HepG2 (cell line): ENCODE results near the gene VEGFC. TPM values are rescaled to one million over a fixed set of nuclear protein-coding genes. Genes with fewer than 3 reads are reported as not detected.

Experiments
- ATAC-seq: fragments of 200-7000 bp; cut with Tn5 transposase; 3 replicates; pipeline ENCODE4 v1.9.1; 2020; ENCODE audit warnings: mild to moderate bottlenecking, moderate library complexity
- BruUV-seq: library from RNA; stranded (reverse); fragments of 400-500 nt; replicated peaks from 2 replicates; lab custom pipeline; 2021; lab: Mats Ljungman, UMichigan
- CTCF ChIA-PET: fragments of 300-600 bp; formaldehyde crosslinking; extraction: SDS; loops from one replicate; lab custom pipeline; 2021; ENCODE audit warnings: low total read pairs, inconsistent platforms, low intra/inter-chr PET ratio; lab: Yijun Ruan, JAX
- POLR2A ChIA-PET: fragments of 350-600 bp; sonication (Branson Sonifier 250); formaldehyde crosslinking; loops from one replicate; lab custom pipeline; 2020; ENCODE audit warnings: antibody characterized with exemption, inconsistent platforms; lab: Yijun Ruan, JAX
- DNase-seq: peaks from one replicate; pipeline ENCODE4 v3.0.0-alpha.2; 2015; ENCODE audit warnings: low spot score
- FAIRE-seq: peaks from 3 replicates; lab custom pipeline; 2011; peaks lifted over from hg19 to GRCh38; lab: Jason Lieb, UNC
- H2AFZ ChIP-seq: one replicate; pipeline ENCODE4 v1.6.1; 2011; ENCODE audit warnings: low read length, inconsistent platforms
- H3K27ac ChIP-seq: fragments of 300-600 bp; 3 replicates; pipeline ENCODE4 v1.8.0; 2011; ENCODE audit warnings: mixed run types, mild to moderate bottlenecking, mixed read lengths, low read length, inconsistent platforms; ENCODE audit not compliant: insufficient read depth; ENCODE audit errors: extremely low read length
- H3K27me3 ChIP-seq, 2 experiments: fragments of 200-600 bp in 1 of 2; 2 replicates in 1 of 2; 3 replicates in 1 of 2; pipeline versions ENCODE4 v1.6.0 to v1.8.0; 2011; ENCODE audit warnings: low read length in 2 of 2, mild to moderate bottlenecking in 2 of 2, moderate library complexity in 2 of 2, inconsistent platforms in 1 of 2; ENCODE audit not compliant: insufficient read depth in 2 of 2, control insufficient read depth in 1 of 2
- H3K36me3 ChIP-seq, 2 experiments: fragments of 200-600 bp in 1 of 2; replicated peaks in 1 of 2; 2 replicates in 1 of 2; 3 replicates in 1 of 2; pipeline versions ENCODE4 v1.5.1 to v1.8.0; 2011; ENCODE audit warnings: low read length in 2 of 2, inconsistent platforms in 1 of 2; ENCODE audit not compliant: insufficient read depth in 2 of 2, control insufficient read depth in 1 of 2
- H3K4me1 ChIP-seq: 2 replicates; pipeline ENCODE4 v1.5.1; 2012; ENCODE audit warnings: low read length, inconsistent platforms; ENCODE audit not compliant: insufficient read depth
- H3K4me2 ChIP-seq: 2 replicates; pipeline ENCODE4 v1.6.0; 2011; ENCODE audit warnings: low read depth, low read length, inconsistent platforms
- H3K4me3 ChIP-seq, 3 experiments: fragments of 200-600 bp in 1 of 3; sonication (generic), shearing (Covaris generic) in 1 of 3; replicated peaks in 1 of 3; 2 replicates each; pipeline ENCODE4 v1.5.1; 2011 to 2016; ENCODE audit warnings: low read length in 3 of 3, inconsistent platforms in 2 of 3, low read depth in 2 of 3, mild to moderate bottlenecking in 2 of 3, control low read depth in 1 of 3, mixed read lengths in 1 of 3; ENCODE audit not compliant: insufficient read depth in 1 of 3
- H3K79me2 ChIP-seq: one replicate; pipeline ENCODE4 v1.6.1; 2011; ENCODE audit warnings: low read length, inconsistent platforms; ENCODE audit not compliant: insufficient read depth
- H3K9ac ChIP-seq: 2 replicates; pipeline ENCODE4 v1.6.0; 2011; ENCODE audit warnings: mild to moderate bottlenecking, low read depth, low read length, inconsistent platforms; ENCODE audit not compliant: insufficient read depth
- H3K9me3 ChIP-seq: 2 replicates; pipeline ENCODE4 v1.5.1; 2012; ENCODE audit warnings: mild to moderate bottlenecking, low read length
- H4K20me1 ChIP-seq: 2 replicates; pipeline ENCODE4 v1.6.0; 2011; ENCODE audit warnings: inconsistent platforms, mild to moderate bottlenecking, low read length, moderate library complexity; ENCODE audit not compliant: insufficient read depth
- ATRX ChIP-seq: sonication (generic); formaldehyde crosslinking; IDR thresholded peaks from 2 replicates; pipeline ENCODE4 v1.4.0; 2020; ENCODE audit warnings: missing genetic modification reagents, borderline replicate concordance
- EEA1 ChIP-seq: sonication (generic); formaldehyde crosslinking; IDR thresholded peaks from 2 replicates; pipeline ENCODE4 v1.5.1; 2020; ENCODE audit warnings: mild to moderate bottlenecking, missing genetic modification reagents, borderline replicate concordance
- FOXK1 ChIP-seq: sonication (generic); formaldehyde crosslinking; IDR thresholded peaks from 2 replicates; pipeline ENCODE4 v1.4.0; 2020; ENCODE audit warnings: low read depth, missing genetic modification reagents, borderline replicate concordance
- KAT7 ChIP-seq: IDR thresholded peaks from 2 replicates; pipeline ENCODE4 v1.6.1; 2018; ENCODE audit warnings: borderline replicate concordance, missing compliant biosample characterization
- MIER3 ChIP-seq: IDR thresholded peaks from 2 replicates; pipeline ENCODE4 v1.6.1; 2016; ENCODE audit warnings: missing compliant biosample characterization, borderline replicate concordance
- MYC ChIP-seq: sonication (generic); formaldehyde crosslinking; IDR thresholded peaks from 2 replicates; pipeline ENCODE4 v1.9.0; 2021; ENCODE audit warnings: missing genetic modification reagents, borderline replicate concordance
- REL ChIP-seq: sonication (generic); formaldehyde crosslinking; conservative IDR thresholded peaks from 2 replicates; pipeline ENCODE4 v1.8.0; 2022; ENCODE audit warnings: mild to moderate bottlenecking, missing genetic modification reagents, moderate library complexity
- RORA ChIP-seq: sonication (generic); formaldehyde crosslinking; IDR thresholded peaks from 2 replicates; pipeline ENCODE4 v1.5.0; 2020; ENCODE audit warnings: mild to moderate bottlenecking, missing genetic modification reagents, moderate library complexity
- ZFP37 ChIP-seq: sonication (generic); formaldehyde crosslinking; IDR thresholded peaks from 2 replicates; pipeline ENCODE4 v1.4.0; 2020; ENCODE audit warnings: missing genetic modification reagents, borderline replicate concordance
- ZKSCAN1 ChIP-seq: fragments of 150-350 bp; IDR thresholded peaks from 2 replicates; pipeline ENCODE4 v1.6.1; 2014; ENCODE audit warnings: low read length
- ZNF20 ChIP-seq: sonication (generic); formaldehyde crosslinking; IDR thresholded peaks from 2 replicates; pipeline ENCODE4 v1.4.0; 2020; ENCODE audit warnings: mild to moderate bottlenecking, moderate library complexity, missing genetic modification reagents
- ZNF263 ChIP-seq: sonication (generic); formaldehyde crosslinking; IDR thresholded peaks from 2 replicates; pipeline ENCODE4 v1.4.0; 2020; ENCODE audit warnings: missing genetic modification reagents
- ZNF431 ChIP-seq: sonication (generic); formaldehyde crosslinking; IDR thresholded peaks from 2 replicates; pipeline ENCODE4 v1.9.0; 2022; ENCODE audit warnings: missing genetic modification reagents, low read depth, mild to moderate bottlenecking, borderline replicate concordance
- ZNF775 ChIP-seq: sonication (generic); formaldehyde crosslinking; IDR thresholded peaks from 2 replicates; pipeline ENCODE4 v1.4.0; 2020; ENCODE audit warnings: missing genetic modification reagents, mild to moderate bottlenecking, moderate library complexity, borderline replicate concordance
- WGBS: methylation state at CpG from one replicate; pipeline ENCODE4 v1.1.6; 2017; ENCODE audit warnings: low lambda C conversion rate; 5-methylcytosine and 5-hydroxymethylcytosine counted together
- in situ Hi-C: cut with HindIII; loops from 2 replicates; pipeline ENCODE4 v1.10.0; 2017; ENCODE audit warnings: low pct_unique_long_range_greater_than_20kb; ENCODE audit not compliant: extremely low pct_ligation_motif_present
- intact Hi-C: fragments of 100-400 bp; cut with micrococcal nuclease; formaldehyde crosslinking; loops from one replicate; pipeline ENCODE4 v1.10.0; 2022; ENCODE audit not compliant: unreplicated experiment
- polyA plus RNA-seq, 8 experiments: library from polyadenylated mRNA; depleted of rRNA in 3 of 8; stranded (reverse) in 7 of 8; unstranded in 1 of 8; fragments of >200 nt; fragmentation: Illumina TruSeq in 4 of 8; extraction: Trizol in 4 of 8; gene quantifications; 2 replicates each; pipeline versions ENCODE4 v1.2.1 to v1.2.3, GENCODE V29; 2011 to 2016; ENCODE audit warnings: low read depth in 4 of 8, missing spikeins in 1 of 8, mixed read lengths in 1 of 8; ENCODE audit not compliant: insufficient read depth in 1 of 8
- total RNA-seq, 5 experiments: library from RNA; depleted of rRNA; stranded (reverse); fragments of >200 nt; fragmentation: Illumina TruSeq; extraction: Trizol; gene quantifications; 2 replicates each; pipeline ENCODE4 v1.2.3, GENCODE V29; 2016; ENCODE audit warnings: low read depth in 1 of 5
- TF ChIP-seq, protein P1 (sequence below): sonication (generic); formaldehyde crosslinking; IDR thresholded peaks from 2 replicates; pipeline ENCODE4 v1.5.0; 2020; ENCODE audit warnings: mild to moderate bottlenecking, missing genetic modification reagents, borderline replicate concordance
- TF ChIP-seq, protein P2 (sequence below): sonication (generic); formaldehyde crosslinking; IDR thresholded peaks from 2 replicates; pipeline ENCODE4 v1.8.0; 2022; ENCODE audit warnings: missing genetic modification reagents, mild to moderate bottlenecking, inconsistent platforms, borderline replicate concordance
- TF ChIP-seq, protein P3 (sequence below): sonication (generic); formaldehyde crosslinking; IDR thresholded peaks from 2 replicates; pipeline ENCODE4 v1.5.1; 2020; ENCODE audit warnings: missing genetic modification reagents, mild to moderate bottlenecking, borderline replicate concordance

Gene VEGFC
- total and polyA plus RNA-seq, 2 of the 13 experiments (the other 11 are each of a cell fraction or from before 2014, with no cell fraction given), result not detected

DNA sequence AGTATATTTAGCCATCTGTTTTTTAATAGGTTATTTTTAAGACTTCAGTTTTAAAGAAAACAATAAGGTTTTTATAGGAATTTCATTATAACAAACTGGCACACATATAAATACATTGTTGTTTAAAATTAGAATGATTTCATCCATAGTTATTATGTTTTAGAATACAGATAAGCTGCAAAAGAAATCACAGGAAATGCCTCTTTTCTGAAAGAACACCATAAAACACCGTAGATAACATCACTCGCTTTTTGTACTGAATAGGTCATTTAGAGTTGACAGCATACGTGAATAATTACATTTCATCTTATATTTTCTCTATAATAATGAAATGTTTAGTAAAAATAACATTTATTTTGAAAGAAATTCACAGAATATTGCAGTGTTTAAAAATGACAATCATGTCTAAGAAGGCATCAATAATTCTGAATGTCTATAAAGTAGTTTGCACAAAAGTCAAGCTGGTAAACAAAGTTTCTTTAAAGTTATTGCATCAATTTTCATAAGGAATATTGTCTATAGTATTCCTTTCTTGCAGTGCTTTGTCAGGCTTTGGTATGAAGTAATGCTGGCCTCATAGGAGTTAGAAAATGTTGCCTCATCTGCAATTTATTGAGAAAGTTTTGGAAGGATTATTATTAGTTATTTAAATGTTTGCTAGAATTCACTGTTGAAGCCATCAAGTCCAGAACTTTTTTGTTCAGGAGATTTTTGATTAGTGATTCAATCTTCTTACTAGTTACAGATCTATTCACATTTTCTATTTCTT, 17.9 kb upstream of the VEGFC start:
- H3K4me3 ChIP-seq, result no peak overlapping the region
- FAIRE-seq, result no peak
- H3K4me2 ChIP-seq, result no peak overlapping the region
- no peak overlapping the region for H3K9ac ChIP-seq
- H3K27ac ChIP-seq, result no peak overlapping the region
- in situ Hi-C loops, result no loop called here
- no peaks in the 10 kb centered on the region for H3K27me3 ChIP-seq
- intact Hi-C loops, result no loop called here
- no TSS peak for BruUV-seq
- 7% methylated on average over 3 of the region's 3 CpGs for WGBS
- H2AFZ ChIP-seq, result no peak overlapping the region
- no peaks in the 10 kb centered on the region for H3K4me1 ChIP-seq
- ATAC-seq, result no peak
- POLR2A ChIA-PET, result no interaction called here
- CTCF ChIA-PET, result no interaction called here
- H3K9me3 ChIP-seq, result no peaks in the 10 kb centered on the region
- no peak for DNase-seq
- no peaks in the 10 kb centered on the region for H4K20me1 ChIP-seq
- no peaks in the 10 kb centered on the region for H3K36me3 ChIP-seq
- H3K79me2 ChIP-seq, result no peaks in the 10 kb centered on the region
- no peak for TF ChIP-seq EEA1
- TF ChIP-seq ZNF263 (CRISPR knock-in tag), result no peak
- TF ChIP-seq FOXK1 (CRISPR knock-in tag), result no peak
- TF ChIP-seq, protein P1, sequence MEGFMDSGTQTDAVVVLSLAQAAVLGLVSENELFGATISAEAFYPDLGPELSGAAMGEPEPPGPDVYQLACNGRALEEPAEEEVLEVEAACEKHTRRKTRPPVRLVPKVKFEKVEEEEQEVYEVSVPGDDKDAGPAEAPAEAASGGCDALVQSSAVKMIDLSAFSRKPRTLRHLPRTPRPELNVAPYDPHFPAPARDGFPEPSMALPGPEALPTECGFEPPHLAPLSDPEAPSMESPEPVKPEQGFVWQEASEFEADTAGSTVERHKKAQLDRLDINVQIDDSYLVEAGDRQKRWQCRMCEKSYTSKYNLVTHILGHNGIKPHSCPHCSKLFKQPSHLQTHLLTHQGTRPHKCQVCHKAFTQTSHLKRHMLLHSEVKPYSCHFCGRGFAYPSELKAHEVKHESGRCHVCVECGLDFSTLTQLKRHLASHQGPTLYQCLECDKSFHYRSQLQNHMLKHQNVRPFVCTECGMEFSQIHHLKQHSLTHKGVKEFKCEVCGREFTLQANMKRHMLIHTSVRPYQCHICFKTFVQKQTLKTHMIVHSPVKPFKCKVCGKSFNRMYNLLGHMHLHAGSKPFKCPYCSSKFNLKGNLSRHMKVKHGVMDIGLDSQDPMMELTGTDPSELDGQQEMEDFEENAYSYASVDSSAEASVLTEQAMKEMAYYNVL, result no peak
- no peak for TF ChIP-seq MIER3 (CRISPR knock-in tag)
- TF ChIP-seq, protein P2, sequence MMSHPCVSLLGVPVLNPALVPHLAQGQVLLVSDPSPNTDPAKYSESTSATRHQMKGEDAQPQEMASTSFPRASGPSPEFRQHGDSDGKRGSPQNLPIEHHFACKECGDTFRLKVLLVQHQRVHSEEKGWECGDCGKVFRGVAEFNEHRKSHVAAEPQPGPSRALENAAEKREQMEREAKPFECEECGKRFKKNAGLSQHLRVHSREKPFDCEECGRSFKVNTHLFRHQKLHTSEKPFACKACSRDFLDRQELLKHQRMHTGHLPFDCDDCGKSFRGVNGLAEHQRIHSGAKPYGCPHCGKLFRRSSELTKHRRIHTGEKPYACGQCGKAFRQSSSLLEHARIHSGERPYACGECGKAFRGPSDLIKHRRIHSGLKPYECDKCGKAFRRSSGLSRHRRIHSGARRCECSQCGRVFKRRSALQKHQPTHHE (CRISPR knock-in tag), result no peak
- TF ChIP-seq KAT7 (CRISPR knock-in tag), result no peak
- TF ChIP-seq REL (CRISPR knock-in tag), result no peak
- TF ChIP-seq ZNF775 (CRISPR knock-in tag), result no peak
- no peak for TF ChIP-seq ZFP37 (CRISPR knock-in tag)
- no peak for TF ChIP-seq ATRX (CRISPR knock-in tag)
- TF ChIP-seq ZKSCAN1, result no peak
- no peak for TF ChIP-seq ZNF20 (CRISPR knock-in tag)
- TF ChIP-seq, protein P3, sequence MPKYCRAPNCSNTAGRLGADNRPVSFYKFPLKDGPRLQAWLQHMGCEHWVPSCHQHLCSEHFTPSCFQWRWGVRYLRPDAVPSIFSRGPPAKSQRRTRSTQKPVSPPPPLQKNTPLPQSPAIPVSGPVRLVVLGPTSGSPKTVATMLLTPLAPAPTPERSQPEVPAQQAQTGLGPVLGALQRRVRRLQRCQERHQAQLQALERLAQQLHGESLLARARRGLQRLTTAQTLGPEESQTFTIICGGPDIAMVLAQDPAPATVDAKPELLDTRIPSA (CRISPR knock-in tag), result no peak
- TF ChIP-seq ZNF431, result no peak
- no peak for TF ChIP-seq RORA (CRISPR knock-in tag)
- TF ChIP-seq MYC (CRISPR knock-in tag), result no peak
